GM18508 (cell line): ENCODE results near the gene BTBD9.

Experiments used
- ATAC-seq: cut with Tn5 transposase; IDR thresholded peaks from one replicate; pipeline ENCODE4 v1.9.1; 2021; ENCODE audit warnings: moderate number of reproducible peaks; ENCODE audit not compliant: insufficient read depth, unreplicated experiment

The BTBD9 gene

DNA sequence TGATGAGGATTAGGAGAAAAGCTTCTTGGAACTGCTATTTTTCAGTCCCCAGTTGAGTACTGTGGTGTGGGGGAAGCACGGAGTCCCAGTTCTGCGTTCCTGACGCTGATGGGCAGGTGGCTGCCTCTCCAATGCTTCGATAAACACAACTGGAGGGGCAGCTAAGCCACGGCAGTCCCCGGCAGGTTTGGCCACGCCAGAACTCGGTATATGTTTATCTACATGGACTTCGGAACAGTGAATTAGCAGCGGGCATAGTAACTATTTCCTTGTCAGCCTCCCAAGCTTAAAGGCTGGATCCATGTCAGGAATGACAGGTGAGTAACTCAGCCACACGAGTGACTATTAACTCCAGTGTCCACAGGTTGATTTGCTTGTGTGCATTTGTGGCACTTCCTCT lies 465.8 kb downstream of the BTBD9 start:
- ATAC-seq = no peak

DNA sequence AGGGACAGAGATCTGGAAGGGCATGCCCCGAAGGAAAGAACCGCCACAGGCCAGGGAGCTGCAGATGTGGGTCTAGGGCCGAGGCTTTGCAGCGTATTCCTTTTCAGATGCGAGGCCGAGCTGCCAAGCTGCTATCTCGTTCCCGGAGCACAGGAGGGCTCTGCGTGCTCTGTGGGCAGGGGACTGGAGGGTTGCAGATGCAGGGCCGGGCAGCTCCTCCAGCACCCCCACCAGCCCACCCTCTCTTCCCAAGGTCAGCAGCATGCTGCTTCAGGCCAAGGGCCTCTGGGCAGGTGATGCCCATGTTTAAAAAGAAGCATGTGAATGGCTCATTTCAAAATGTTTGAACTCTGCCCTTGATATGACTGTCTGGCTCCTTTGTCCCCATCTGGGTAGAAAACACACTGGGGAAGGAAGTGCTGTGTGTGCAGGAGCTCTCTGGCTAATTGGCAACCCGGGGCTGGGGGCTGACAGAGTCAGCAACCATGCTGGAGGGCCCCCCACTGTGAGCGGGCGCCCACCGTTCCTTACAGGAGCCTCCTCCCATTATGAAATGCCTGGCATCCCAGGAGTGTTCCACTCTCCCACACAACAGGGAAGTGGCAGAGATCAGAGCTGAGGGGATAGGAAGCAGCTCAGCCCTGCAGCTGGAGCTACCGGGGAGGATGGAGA lies 466.9 kb downstream of the BTBD9 start:
- ATAC-seq = no peak

DNA sequence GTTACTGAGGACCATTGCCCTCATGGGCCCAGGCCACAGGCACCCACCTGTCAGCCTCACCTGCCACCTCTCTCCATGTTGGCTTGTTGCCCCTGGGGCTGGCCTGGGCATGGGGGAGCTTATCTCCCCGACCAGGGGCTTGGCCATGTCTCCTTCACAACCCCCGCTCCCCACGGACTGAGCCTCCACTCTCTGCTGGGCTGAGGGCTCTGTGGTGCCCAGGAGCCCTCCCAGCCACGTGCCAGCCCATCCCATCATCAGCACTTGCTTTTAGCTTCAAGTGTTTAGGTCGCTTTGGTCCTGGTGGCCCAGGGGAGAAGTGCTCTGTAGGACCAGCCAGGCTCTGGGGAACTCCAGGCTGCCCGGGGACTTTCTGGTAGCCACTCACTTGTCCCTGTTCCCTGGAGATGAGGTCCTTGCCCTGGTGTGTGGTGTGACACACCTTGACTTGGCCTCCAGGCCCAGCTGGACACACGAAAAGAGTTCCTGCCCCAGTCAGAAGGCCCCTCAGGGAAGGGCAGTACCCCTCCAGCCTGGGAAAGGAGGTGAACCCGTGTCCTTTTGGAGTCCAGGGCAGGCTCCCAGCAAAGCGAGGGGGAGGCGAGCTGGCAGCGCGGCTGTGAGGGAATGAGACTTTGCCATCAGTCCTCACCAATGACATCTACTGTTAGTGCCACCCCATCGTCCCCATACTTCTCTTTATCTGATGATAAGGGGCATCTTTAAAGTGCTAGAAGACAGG lies 467.6 kb downstream of the BTBD9 start:
- no peak for ATAC-seq

DNA sequence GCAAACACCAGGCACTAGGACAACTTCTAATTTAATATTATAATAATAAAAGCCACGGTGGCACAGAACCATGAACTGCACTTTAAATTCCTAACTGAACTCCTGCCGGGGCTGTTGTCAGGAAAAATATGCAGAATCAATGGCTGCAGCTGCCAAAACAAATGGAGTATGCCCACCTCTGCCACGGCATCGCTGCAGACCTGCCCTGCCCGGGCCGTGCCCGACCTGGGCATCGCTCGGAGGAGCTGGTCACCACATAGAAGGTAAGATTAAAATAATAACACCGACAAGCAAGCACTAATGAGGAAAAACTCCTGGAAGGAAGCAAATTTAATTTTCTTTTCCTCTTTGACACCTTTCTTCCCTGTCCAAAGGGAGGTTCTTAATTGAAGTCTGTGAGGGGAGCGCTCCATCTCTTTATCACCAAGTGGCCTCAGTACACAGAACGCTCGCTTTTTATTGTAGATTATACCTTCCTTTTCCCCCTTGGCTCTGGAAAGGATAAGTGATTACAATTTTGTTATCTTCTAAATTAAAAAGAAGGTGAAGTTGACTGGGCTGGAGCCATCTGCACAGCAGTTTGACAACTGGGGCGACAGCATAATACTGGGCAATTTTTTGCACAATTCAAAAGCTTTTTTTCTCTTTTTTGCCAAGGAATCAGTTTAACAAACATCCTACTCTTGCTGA lies 468.9 kb downstream of the BTBD9 start:
- no peak for ATAC-seq

DNA sequence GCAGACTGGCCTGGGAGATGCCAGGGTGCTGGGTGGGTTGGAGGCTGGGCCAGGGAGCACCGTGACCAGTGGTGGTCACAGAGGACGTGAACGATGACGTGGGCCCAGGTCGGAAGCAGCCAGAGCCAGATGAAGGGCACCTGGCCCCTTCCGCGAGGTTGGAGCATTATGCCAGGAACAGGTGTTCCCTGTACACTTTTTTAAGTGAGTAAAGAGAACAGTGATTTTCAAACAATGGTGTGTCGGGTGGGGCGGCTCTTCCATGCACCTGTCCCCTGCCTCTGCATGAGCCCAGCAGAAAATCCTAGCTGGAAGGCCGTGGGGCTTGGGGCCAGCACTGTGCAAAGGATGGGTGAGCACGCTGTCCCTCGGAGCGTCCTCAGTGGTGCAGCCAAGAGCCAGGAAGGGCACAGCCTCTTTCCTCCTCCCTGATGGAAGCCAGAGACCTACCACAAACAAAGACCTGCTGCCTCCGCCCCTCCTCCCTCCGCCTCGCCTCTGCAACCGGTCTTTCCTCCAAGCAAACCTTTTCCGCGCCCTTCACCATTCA lies 469.7 kb downstream of the BTBD9 start:
- no peak for ATAC-seq

DNA sequence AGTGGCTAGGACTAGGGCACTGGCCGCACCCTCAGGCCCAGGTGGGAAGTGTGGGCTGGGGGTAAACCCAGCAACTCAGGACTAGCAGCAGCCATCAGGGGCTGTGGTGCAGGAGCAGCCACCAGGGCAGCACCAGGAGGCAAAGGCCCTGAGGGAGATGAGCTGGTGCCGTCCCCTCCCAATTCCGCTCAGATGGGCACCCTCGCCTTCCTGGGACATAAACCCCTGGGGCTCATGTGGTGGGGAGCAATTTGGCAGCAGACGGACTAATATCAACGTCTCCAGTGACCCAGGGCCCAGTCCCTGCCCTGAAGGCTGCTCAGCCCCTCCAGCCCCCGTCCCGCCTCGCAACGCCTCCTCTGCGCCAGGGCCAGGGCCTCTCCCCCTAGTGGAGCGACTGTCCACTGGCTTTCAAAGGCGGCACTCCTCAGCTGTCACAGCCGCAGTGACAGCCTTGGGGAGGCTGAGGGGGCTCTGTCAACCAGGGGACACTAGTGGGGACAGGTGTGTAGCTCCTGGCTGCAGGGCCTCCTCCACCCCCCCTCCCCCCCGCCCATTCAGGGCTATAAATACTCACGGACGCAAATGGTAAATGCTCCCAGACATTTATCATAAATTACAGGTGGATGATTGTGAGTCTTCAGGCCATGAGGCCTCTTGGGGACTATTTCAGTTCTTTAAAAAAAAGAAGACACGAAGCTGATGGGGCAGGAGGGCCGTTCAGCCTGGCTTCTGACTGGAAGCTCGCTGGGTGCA lies 470.3 kb downstream of the BTBD9 start:
- ATAC-seq = no peak

DNA sequence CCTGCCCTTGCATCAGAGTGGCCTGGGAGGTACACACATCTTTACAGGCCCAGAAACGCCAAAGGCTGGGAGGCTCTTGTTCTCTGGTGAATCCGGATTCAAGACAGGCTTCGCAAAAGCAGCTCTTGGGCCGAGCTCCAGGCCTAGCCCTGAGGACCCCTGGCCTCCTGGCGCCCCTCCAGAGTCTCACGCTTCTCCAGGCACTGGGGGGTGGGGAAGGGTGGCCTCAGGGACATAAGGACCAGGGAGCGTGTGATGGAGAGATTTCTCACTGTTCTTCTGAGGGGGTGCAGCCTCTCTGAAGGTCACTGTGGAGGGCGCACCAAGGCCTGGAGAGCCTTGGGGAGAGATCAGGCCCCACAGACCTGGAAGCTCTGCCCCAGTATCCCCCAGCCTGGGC lies 471.0 kb downstream of the BTBD9 start:
- no peak for ATAC-seq

DNA sequence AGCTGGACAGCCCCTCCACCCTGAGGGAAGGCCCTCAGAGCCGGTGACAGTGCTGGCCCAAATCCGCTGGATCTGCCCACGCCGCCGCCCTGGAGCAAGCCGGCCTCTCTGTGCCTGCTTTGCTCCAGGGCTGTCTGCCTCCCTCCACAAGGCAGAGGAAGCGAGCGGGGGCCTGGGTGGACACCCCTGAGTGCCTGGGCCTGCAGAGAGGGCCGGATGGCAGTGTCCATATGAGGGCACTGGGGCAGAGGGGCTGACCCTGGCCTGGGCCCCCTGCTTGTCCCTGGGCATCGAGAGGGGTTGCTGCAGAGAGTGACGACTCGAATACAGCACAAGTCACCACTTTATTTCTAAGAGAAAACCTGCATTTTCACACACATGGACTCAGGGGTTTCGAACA lies 471.6 kb downstream of the BTBD9 start:
- ATAC-seq = no peak

DNA sequence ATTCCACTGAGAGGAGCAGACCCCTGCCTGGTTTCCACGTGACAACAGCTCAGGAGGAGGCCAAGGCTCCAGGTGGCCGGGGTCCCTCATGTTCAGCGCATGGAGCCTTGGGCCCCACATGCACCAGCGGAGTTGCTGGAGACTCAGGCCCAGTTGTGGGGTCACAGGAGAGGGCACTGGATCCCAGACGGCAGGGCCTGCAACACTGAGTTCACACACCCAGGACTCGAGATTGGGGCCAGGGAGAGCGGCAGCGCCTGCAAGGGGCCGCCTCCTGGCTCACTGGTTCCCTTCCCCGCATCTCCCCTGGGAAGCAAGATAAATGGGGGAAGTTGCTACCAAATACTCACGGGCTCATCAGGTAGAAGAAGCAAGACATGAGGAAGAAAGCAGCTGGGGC lies 472.1 kb downstream of the BTBD9 start:
- no peak for ATAC-seq

DNA sequence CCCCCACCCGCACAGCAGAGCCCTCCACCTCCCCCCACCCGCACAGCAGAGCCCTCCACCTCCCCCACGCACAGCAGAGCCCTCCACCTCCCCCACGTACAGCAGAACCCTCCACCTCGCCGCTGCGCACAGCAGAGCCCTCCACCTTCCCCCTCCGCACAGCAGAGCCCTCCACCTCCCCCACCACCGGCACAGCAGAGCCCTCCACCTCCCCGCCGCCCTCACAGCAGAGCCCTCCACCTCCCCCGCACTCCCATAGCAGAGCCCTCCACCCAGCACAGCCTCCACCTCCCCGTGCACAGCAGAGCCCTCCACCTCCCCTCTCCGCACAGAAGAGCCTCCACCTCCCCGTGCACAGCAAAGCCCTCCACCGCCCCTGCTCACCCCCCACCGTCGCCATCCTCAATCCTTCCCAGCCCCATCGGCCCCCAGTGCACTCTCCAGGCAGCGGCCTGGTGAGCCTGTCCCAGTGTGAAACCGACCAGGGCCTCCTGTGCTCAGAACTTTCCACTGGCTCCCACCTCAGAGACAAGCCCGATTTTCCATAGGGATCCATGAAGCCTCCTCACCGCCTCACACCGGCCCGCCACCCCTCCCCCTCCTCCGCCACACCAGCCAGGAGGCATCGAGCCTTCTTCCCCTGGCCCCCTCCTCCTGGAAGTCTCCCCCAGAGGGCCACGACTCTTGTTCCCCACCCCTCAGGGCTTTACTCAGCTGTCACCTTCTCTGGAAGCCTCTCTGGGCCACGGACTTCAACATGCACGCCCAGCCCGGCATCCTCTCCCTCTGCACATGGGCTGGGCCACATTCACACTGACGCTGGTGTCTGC lies 473.1 kb downstream of the BTBD9 start:
- ATAC-seq = no peak

DNA sequence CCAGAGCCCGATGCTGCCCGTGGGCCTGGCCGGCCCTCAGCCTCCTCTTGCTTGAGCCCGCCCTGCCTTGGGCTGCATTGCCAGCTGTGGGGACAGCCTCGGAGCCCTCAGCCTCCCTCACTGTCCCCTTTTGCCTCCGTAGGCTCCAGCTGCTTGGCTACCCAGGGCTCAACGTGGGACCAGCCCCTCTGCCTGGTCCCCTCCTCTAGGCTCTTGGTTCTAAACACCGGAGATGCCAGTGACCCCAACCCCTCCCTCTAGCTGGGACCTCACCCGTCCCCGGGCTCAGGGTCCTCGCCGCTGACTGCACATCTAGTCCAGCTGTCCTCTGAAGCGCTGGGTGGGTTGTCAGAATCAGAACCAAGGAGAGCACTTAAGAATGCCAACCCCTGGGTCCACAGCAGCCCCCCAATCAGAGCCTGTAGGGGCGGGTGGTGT lies 475.0 kb downstream of the BTBD9 start:
- ATAC-seq = no peak

DNA sequence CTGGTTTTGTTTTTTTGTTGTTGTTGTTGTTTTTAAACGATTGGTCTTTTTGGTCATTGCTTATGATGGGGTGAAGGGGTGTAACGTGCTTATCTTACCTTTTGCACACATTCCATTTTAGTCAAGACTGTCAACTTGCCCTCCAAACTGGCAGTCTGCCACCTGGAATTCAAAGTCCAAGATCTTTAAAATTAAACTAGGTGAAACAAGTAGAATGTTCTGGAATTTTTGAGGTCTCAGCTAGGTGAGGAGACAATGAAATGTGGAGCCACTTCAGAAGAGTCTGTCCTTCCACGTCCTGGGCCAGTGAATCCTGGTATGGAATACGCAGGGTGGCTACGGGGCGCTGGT lies 475.6 kb downstream of the BTBD9 start:
- ATAC-seq = no peak

DNA sequence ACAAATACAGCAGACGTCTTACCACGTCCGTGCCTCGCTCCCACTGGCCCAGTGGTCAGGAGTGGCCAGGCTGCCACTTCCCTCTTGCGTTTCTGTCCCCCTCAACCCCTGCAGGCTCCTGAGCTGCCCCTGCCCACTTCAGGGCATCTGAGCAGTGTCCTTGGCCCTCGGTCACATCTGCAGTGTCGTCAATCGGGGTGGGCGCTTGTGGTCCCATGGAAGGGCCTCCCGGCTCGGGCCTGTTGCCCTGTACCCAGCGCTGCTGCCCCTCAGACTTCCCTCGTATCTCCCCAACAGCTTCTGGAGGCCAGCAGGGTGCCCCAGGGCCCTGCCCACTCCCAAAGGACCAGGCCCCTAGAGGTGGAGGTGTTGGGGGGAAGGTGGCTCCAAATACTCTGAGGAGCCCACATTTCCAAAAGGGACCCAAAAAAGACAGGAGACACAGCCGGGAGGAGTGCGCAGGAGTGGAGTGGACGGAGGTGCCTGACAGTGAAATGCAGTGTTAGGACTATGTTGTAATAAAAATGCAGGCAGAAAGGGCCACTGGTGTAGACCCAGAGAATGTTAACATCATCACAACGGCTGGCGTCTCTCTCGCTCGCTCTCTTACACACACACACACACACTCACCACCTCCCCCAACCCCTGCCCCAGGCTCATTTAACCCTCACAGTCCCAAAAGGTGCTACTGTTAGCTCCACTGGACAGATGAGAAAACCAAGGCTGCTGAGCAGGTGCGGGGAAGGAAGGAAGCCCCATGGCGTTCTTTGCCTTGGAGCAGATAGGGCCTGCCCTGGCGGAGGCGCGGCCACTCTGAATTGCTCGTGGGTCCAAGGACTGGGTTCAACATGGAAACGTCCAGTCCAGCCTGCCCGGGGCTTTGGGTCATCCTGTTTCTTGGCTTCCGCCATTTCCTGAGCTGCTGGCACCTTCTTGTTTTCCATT lies 476.3 kb downstream of the BTBD9 start:
- ATAC-seq = no peak

DNA sequence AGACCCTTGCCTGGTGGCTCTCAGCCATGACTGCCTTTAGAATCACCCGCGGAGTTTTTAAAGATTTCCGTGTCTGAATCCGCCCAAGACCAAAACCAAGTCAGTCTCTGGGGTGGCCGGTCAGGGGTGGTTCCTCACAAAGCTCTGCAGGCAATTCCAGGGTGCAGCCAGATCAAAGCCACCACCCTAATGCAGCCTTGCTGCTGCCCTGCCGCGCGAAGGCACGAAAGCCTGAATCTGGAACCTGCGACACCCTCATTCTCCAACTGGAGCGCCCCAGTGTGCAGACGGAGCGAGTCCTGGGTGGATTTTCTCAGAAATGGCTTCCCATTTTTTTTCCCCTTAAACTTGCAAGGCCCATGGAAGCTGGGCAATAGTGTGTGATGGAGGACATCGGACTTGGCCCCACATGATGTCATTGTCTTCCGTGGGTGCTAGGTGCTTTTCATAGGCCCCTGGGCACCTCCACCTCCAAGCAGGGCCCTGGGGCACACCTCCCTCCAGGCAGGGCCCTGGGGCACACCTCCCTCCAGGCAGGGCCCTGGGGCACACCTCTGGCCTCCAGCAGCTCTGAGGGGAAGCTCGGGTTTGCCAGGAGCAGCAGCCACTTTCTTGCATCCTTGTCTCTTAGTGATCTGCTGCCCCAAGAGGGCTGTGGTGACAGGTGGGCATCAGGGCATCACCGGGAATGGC lies 477.1 kb downstream of the BTBD9 start:
- no peak for ATAC-seq

DNA sequence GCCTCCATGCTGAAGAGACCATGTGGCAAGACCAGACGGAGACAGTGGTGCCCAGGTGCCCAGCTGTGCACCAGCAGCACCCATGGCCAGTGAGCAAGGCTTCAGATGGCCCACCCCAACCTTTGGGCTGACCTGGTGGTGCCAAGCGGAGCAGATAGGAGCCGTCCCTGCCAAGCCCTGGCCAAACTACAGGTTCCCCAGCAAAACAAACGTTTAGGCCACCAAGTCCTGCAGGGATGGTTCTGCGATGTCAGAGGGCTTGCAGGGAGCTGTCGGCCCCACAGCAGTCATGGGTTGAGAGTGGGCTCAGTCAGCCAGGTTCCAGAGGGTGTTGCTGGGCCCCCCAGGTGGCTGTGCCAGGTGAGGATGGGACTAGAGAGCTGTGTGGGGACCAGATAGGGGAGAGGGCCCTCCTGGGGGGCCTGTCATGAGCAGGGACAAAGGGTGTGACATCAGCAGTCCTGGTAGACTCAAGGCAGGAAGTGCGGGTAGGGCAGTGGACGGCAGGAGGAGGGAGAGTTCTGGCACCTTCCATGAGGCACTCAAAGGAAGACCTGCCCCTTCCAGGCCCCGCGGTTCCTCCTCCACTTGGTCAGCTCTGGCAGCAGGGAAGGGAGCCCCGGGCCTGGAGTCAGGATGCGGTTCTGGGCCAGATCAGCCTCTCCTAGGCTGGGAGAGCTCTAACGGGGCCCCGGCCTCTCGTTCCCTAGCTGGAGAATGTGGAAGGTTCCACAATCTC lies 477.8 kb downstream of the BTBD9 start:
- no peak for ATAC-seq

DNA sequence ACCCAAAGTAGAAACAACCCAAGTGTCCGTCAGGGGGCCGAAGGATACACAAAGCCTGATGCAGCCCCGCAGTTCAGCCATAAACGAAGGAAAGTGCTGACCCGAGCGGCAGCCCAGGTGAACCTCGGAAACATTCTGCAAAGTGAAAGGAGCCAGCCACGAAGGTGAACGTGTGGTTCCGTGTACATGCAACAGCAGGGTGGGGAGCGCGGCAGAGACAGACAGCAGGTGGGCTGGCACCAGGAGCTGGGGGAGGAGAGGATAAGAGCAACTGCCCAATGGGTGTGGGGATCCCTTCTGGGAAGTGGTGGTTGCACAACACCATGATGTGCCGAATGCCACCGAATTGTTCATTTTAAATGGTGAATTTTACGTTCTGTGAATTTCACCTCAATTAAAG lies 478.4 kb downstream of the BTBD9 start:
- no peak for ATAC-seq

DNA sequence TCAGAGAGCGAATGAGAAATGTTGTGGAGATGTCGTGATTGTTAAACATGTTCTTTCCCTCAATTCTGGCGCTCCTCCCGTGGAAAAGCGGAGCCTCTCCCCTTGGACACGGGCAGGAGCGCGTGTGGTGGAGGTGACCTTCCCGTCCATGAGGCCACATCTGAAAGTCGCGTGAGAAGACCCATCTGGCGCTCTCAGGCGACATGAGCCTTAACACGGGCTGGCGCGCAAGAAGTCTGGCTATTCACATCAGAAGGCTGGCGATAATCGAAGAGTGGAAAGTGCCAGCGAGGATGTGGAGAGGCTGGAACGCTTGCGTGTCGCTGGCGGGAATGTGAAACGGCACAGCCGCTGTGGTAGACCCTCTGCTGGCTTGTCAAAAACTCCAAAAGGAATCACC lies 478.9 kb downstream of the BTBD9 start:
- no peak for ATAC-seq
